Erythroblast (primary cell): ENCODE measurements around the gene BLACAT1.

Experiments
- GATA1 ChIP-seq: IDR thresholded peaks from 2 replicates; pipeline ENCODE4 v1.6.1; 2011; ENCODE audit warnings: low read depth, mild to moderate bottlenecking, control low read depth, low read length, moderate library complexity
- POLR2A ChIP-seq: IDR thresholded peaks from 2 replicates; pipeline ENCODE4 v1.6.1; 2011; ENCODE audit warnings: mild to moderate bottlenecking, low read length

DNA sequence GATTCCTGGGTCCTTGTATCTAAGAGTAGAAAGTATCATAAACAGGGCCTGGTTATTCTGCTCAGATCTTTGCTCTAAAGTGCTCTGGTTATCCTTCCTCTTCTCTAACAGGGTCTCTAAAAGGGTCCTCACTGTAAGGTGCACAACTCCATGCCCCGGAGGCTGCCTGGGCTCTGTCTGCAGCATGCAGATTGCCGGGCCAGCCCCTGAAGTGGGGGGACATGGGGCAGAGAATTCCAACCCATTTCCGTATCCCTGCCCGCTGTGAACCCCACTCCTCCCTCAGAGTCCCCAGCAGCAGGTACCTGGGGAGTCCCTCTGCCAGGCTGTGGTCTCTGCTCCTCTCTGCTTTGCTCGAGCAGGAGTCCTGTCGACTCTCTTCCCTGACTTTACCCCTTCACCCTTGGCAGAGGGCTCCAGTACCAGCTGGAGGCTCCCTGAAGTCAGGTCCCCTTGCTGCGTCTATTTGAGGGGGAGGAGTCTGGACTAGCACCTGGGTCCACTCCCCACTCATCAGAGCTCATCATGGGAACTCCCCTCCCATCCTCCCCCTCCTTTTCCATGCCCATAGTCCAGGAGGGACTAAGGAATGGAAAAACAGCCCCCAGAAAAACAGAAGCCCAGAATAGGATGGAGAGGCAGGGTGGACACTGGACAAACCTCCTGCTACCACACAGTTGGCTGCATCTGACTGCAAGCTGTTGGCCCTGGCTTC lies 12.1 kb downstream of the BLACAT1 start:
- TF ChIP-seq POLR2A: no peak
- TF ChIP-seq GATA1: no peak
